Astrocyte of the hippocampus (primary cell): ENCODE data around the gene RAB1B.
"Not testable (repeated sequence)": the region's sequence is repeated elsewhere in the genome, so short reads cannot be mapped to it uniquely, and the experiment has no call there.

Source experiments
- DNase-seq: peaks from one replicate; pipeline ENCODE4 v3.0.0; 2011; ENCODE audit warnings: low read depth, low spot score

RAB1B gene

GRCh38 chr11:66267039-66267378, 1.4 kb upstream of the RAB1B start:
- DNase-seq: no peak

GRCh38 chr11:66267379-66268243, 828 bp upstream of the RAB1B start:
- peak; percentile 97 for DNase-seq

GRCh38 chr11:66268952-66269905, 790 bp downstream of the RAB1B start:
- peak; percentile 61 for DNase-seq

- DNase-seq: no peak
These were observed 3.4 kb downstream of the RAB1B start for GRCh38 chr11:66271816-66272215.

GRCh38 chr11:66272596-66272995, 4.2 kb downstream of the RAB1B start:
- no peak for DNase-seq

- no peak for DNase-seq
These were observed 5.8 kb downstream of the RAB1B start for GRCh38 chr11:66274219-66274618.

- DNase-seq: no peak
These were observed 7.0 kb downstream of the RAB1B start for GRCh38 chr11:66275396-66275795.

GRCh38 chr11:66275984-66276612, 7.7 kb downstream of the RAB1B start:
- no peak for DNase-seq

GRCh38 chr11:66276619-66277018, 8.2 kb downstream of the RAB1B start:
- not testable (repeated sequence) for DNase-seq

GRCh38 chr11:66277064-66277463, 8.6 kb downstream of the RAB1B start:
- DNase-seq: not testable (repeated sequence)

- peak; percentile 68 for DNase-seq
These were observed 9.3 kb downstream of the RAB1B start, which contains the start of gene CNIH2 for GRCh38 chr11:66277471-66278362. TSS of gene CNIH2 (plus strand) at chr11:66278175. CDS start at chr11:66278457, 282 bp downstream.

GRCh38 chr11:66278363-66279091, 10.1 kb downstream of the RAB1B start:
- DNase-seq: peak; percentile 57

GRCh38 chr11:66279092-66279734, 10.8 kb downstream of the RAB1B start:
- DNase-seq: no peak

- peak; percentile 46 for DNase-seq
These were observed 12.0 kb downstream of the RAB1B start for GRCh38 chr11:66280428-66280827.

- DNase-seq: no peak
These were observed 12.6 kb downstream of the RAB1B start for GRCh38 chr11:66281001-66281400.

GRCh38 chr11:66281776-66282467, 13.5 kb downstream of the RAB1B start:
- DNase-seq: no peak

- peak; percentile 99 for DNase-seq
These were observed 14.3 kb downstream of the RAB1B start for GRCh38 chr11:66282468-66283455.
